ENCODE measurements around the gene M1AP. TPM values are rescaled to one million over a fixed set of nuclear protein-coding genes. Genes with fewer than 3 reads are reported as not detected.

M1AP gene
- polyA plus RNA-seq, 1 of the 3 experiments (the other 2 are of a cell fraction) = 0.02 TPM

DNA sequence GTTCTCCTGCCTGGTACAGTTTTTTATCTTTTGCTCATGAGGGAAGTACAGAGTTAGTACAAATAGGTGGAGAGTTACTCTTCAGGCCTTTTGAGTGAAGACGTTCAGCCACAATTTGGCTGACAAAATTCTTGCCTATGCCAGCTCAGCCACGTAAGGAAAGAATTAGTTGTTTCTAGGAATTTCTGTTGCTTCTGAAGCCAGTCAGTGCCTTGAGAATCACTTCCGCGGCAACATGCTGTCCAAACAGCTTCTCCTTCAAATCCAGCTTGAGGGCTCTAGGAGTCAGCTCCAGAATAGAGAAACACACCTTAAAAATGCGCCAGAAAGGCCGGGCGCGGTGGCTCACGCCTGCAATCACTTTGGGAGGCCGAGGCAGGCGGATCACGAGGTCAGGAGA is 27.5 kb downstream of the M1AP start:
- ChIA-PET CTCF (no interaction called here), POLR2A (no interaction called here)
- Histone ChIP-seq H3K79me2 (ENCODE audit: insufficient read depth) (no peaks in the 10 kb centered on the region), H3K27me3 (ENCODE audit: insufficient read depth) (no peaks in the 10 kb centered on the region), H3F3A (replicated peaks; ENCODE audit: insufficient read depth) (no peaks in the 10 kb centered on the region), H3K9me3 (no peaks in the 10 kb centered on the region), H3K4me2 (no peak overlapping the region), H3K9me2 (no peaks in the 10 kb centered on the region), H3K4me3 (ENCODE audit: low read depth in 2 of 2, low read length in 1 of 2) (no peak overlapping the region), H3K4me1 (ENCODE audit: control insufficient read depth in 1 of 2, insufficient read depth in 2 of 2, low read depth in 1 of 2, low read length in 1 of 2) (no peaks in the 10 kb centered on the region), H4K20me1 (ENCODE audit: insufficient read depth) (no peaks in the 10 kb centered on the region), H2AFZ (ENCODE audit: low read depth) (no peak overlapping the region), H3K9ac (no peak overlapping the region), H3K36me3 (replicated peaks in 1 of 2; ENCODE audit: control insufficient read depth in 1 of 2, insufficient read depth in 2 of 2, low read length in 1 of 2) (no peaks in the 10 kb centered on the region), H3K27ac (ENCODE audit: low read depth in 2 of 2, low read length in 1 of 2) (no peak overlapping the region)
- TF ChIP-seq JUND (IDR thresholded peaks at IDR 0.05) (no peak), FOXJ3 (CRISPR knock-in tag; IDR thresholded peaks at IDR 0.05) (no peak), TEAD4 (IDR thresholded peaks at IDR 0.05; ENCODE audit: borderline replicate concordance, insufficient read depth) (no peak), FOSL2 (IDR thresholded peaks at IDR 0.05; ENCODE audit: borderline replicate concordance, low read depth) (no peak), EZH2phosphoT487 (IDR thresholded peaks at IDR 0.05; ENCODE audit: borderline replicate concordance, low read depth) (no peak), RAD21 (IDR thresholded peaks at IDR 0.05; ENCODE audit: low read length) (no peak), ELF1 (IDR thresholded peaks at IDR 0.05) (no peak), USF2 (IDR thresholded peaks at IDR 0.05; ENCODE audit: borderline replicate concordance, low read depth, low read length) (no peak), GATA2 (CRISPR knock-in tag; IDR thresholded peaks at IDR 0.05) (no peak), USF1 (IDR thresholded peaks at IDR 0.05; ENCODE audit: borderline replicate concordance, low read depth) (no peak), ZBTB33 (IDR thresholded peaks at IDR 0.05; ENCODE audit: borderline replicate concordance, low read depth) (no peak)
- TF ChIP-seq, protein P1, sequence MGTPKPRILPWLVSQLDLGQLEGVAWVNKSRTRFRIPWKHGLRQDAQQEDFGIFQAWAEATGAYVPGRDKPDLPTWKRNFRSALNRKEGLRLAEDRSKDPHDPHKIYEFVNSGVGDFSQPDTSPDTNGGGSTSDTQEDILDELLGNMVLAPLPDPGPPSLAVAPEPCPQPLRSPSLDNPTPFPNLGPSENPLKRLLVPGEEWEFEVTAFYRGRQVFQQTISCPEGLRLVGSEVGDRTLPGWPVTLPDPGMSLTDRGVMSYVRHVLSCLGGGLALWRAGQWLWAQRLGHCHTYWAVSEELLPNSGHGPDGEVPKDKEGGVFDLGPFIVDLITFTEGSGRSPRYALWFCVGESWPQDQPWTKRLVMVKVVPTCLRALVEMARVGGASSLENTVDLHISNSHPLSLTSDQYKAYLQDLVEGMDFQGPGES (IDR thresholded peaks at IDR 0.05; ENCODE audit: low read depth, low read length) = no peak
- 88% methylated on average over 12 of the region's 12 CpGs for WGBS (ENCODE audit: low lambda C conversion rate)
- DNase-seq = no peak

All from SK-N-SH (cell line).